ENCODE data around the gene MRPL51. TPM values are rescaled to one million over a fixed set of nuclear protein-coding genes. Genes with fewer than 3 reads are reported as not detected.

MRPL51 gene
- total and polyA plus RNA-seq, 10 of the 15 experiments (the other 5 are each of a cell fraction or from before 2014, with no cell fraction given): 137 to 1,202 (median 267) TPM

DNA sequence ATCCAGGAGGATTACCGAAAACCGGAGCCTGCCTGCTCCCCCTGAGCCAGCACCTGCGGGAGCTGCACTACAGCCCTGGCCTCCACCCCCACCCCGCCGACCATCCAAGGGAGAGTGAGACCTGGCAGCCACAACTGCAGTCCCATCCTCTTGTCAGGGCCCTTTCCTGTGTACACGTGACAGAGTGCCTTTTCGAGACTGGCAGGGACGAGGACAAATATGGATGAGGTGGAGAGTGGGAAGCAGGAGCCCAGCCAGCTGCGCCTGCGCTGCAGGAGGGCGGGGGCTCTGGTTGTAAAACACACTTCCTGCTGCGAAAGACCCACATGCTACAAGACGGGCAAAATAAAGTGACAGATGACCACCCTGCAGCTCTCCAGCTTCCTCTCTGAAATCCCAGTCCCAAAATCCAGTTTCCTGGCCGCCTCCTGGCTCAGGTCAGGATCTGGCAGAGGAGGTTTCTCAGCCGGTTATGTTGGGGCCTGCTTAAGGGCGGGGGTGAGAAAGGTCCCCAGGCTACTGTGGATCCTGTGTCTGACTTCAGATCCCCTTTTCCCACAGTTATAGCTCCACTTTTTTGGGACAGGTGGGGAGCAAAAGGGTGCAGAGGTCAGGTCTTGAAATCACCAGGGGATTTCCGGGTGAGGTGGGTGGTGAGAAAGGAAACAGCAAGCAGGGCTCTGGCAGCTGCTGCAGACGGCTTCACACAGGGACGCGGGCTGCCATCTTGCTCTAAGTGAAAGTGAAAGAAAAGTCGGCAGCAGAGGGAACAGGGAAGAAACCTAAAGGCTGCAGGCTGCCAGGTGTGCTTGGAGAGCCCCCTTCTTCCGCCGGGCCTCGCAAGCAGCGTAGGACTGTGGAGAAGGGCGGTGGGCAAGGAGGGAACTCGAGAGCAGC lies 41.5 kb downstream of the MRPL51 start, which contains the start of gene TAPBPL (continued):
- TF ChIP-seq, protein P1, sequence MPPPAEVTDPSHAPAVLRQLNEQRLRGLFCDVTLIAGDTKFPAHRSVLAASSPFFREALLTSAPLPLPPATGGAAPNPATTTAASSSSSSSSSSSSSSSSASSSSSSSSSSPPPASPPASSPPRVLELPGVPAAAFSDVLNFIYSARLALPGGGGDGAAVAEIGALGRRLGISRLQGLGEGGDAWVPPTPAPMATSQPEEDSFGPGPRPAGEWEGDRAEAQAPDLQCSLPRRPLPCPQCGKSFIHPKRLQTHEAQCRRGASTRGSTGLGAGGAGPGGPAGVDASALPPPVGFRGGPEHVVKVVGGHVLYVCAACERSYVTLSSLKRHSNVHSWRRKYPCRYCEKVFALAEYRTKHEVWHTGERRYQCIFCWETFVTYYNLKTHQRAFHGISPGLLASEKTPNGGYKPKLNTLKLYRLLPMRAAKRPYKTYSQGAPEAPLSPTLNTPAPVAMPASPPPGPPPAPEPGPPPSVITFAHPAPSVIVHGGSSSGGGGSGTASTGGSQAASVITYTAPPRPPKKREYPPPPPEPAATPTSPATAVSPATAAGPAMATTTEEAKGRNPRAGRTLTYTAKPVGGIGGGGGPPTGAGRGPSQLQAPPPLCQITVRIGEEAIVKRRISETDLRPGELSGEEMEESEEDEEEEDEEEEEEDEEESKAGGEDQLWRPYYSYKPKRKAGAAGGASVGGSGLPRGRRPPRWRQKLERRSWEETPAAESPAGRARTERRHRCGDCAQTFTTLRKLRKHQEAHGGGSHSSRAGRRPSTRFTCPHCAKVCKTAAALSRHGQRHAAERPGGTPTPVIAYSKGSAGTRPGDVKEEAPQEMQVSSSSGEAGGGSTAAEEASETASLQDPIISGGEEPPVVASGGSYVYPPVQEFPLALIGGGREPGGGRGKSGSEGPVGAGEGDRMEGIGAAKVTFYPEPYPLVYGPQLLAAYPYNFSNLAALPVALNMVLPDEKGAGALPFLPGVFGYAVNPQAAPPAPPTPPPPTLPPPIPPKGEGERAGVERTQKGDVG (CRISPR knock-in tag; IDR thresholded peaks at IDR 0.05): no peak
- TF ChIP-seq WRNIP1 (IDR thresholded peaks at IDR 0.05; ENCODE audit: borderline replicate concordance, low read depth, low read length) (no peak), RFX5 (IDR thresholded peaks at IDR 0.05; ENCODE audit: low read depth, low read length) (no peak), BMI1 (IDR thresholded peaks at IDR 0.05; ENCODE audit: borderline replicate concordance) (no peak), EGR1 (IDR thresholded peaks at IDR 0.05; ENCODE audit: borderline replicate concordance in 1 of 2, low read depth in 2 of 2, low read length in 2 of 2) (peak in 1 of 2 experiments; percentile 65; a peak in 2 of 3 replicates), KDM1A (IDR thresholded peaks at IDR 0.05; ENCODE audit: borderline replicate concordance) (no peak), CBFB (IDR thresholded peaks at IDR 0.05; ENCODE audit: low read depth) (0 out of 2 replicates have a peak, but pooled peaks have one; percentile 1), ZBED1 (IDR thresholded peaks at IDR 0.05; ENCODE audit: borderline replicate concordance) (no peak), IKZF2 (IDR thresholded peaks at IDR 0.05) (peak; percentile 88 to 94), POLR2A (IDR thresholded peaks at IDR 0.05; ENCODE audit: low read depth, low read length) (peak; percentile 82), MTA2 (IDR thresholded peaks at IDR 0.05; ENCODE audit: low read depth) (peak; percentile 41; the same call in 1 of the 2 replicates), RAD21 (IDR thresholded peaks at IDR 0.05; ENCODE audit: insufficient read depth, low read depth, low read length) (no peak), BCL11A (IDR thresholded peaks at IDR 0.05; ENCODE audit: low read depth, low read length) (0 out of 2 replicates have a peak, but pooled peaks have one; percentile 14), NFIC (IDR thresholded peaks at IDR 0.05; ENCODE audit: low read depth, low read length) (no peak), EP300 (IDR thresholded peaks at IDR 0.05; ENCODE audit: borderline replicate concordance in 1 of 2, control insufficient read depth in 1 of 2, low read depth in 2 of 2, low read length in 2 of 2) (peak; percentile 18 to 46; a peak in 1 of 4 replicates)
- TF ChIP-seq, protein P2, sequence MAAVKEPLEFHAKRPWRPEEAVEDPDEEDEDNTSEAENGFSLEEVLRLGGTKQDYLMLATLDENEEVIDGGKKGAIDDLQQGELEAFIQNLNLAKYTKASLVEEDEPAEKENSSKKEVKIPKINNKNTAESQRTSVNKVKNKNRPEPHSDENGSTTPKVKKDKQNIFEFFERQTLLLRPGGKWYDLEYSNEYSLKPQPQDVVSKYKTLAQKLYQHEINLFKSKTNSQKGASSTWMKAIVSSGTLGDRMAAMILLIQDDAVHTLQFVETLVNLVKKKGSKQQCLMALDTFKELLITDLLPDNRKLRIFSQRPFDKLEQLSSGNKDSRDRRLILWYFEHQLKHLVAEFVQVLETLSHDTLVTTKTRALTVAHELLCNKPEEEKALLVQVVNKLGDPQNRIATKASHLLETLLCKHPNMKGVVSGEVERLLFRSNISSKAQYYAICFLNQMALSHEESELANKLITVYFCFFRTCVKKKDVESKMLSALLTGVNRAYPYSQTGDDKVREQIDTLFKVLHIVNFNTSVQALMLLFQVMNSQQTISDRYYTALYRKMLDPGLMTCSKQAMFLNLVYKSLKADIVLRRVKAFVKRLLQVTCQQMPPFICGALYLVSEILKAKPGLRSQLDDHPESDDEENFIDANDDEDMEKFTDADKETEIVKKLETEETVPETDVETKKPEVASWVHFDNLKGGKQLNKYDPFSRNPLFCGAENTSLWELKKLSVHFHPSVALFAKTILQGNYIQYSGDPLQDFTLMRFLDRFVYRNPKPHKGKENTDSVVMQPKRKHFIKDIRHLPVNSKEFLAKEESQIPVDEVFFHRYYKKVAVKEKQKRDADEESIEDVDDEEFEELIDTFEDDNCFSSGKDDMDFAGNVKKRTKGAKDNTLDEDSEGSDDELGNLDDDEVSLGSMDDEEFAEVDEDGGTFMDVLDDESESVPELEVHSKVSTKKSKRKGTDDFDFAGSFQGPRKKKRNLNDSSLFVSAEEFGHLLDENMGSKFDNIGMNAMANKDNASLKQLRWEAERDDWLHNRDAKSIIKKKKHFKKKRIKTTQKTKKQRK (IDR thresholded peaks at IDR 0.05; ENCODE audit: low read depth, low read length): no peak
- TF ChIP-seq, protein P3, sequence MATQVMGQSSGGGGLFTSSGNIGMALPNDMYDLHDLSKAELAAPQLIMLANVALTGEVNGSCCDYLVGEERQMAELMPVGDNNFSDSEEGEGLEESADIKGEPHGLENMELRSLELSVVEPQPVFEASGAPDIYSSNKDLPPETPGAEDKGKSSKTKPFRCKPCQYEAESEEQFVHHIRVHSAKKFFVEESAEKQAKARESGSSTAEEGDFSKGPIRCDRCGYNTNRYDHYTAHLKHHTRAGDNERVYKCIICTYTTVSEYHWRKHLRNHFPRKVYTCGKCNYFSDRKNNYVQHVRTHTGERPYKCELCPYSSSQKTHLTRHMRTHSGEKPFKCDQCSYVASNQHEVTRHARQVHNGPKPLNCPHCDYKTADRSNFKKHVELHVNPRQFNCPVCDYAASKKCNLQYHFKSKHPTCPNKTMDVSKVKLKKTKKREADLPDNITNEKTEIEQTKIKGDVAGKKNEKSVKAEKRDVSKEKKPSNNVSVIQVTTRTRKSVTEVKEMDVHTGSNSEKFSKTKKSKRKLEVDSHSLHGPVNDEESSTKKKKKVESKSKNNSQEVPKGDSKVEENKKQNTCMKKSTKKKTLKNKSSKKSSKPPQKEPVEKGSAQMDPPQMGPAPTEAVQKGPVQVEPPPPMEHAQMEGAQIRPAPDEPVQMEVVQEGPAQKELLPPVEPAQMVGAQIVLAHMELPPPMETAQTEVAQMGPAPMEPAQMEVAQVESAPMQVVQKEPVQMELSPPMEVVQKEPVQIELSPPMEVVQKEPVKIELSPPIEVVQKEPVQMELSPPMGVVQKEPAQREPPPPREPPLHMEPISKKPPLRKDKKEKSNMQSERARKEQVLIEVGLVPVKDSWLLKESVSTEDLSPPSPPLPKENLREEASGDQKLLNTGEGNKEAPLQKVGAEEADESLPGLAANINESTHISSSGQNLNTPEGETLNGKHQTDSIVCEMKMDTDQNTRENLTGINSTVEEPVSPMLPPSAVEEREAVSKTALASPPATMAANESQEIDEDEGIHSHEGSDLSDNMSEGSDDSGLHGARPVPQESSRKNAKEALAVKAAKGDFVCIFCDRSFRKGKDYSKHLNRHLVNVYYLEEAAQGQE (IDR thresholded peaks at IDR 0.05; ENCODE audit: low read depth, low read length): no peak

Measured in GM12878 (cell line).